GM18508 (cell line): ENCODE results near the gene MYOF.

ENCODE experiments used
- ATAC-seq: cut with Tn5 transposase; IDR thresholded peaks from one replicate; pipeline ENCODE4 v1.9.1; 2021; ENCODE audit warnings: moderate number of reproducible peaks; ENCODE audit not compliant: insufficient read depth, unreplicated experiment

The MYOF gene

GRCh38 chr10:93397020-93397419 lies 85.1 kb downstream of the MYOF start:
- ATAC-seq: no peak

- no peak for ATAC-seq
Measured at GRCh38 chr10:93393211-93393610, 88.9 kb downstream of the MYOF start.

- ATAC-seq: no peak
Measured at GRCh38 chr10:93392121-93392520, 90.0 kb downstream of the MYOF start.

- ATAC-seq: no peak
Measured at GRCh38 chr10:93390306-93391090, 91.6 kb downstream of the MYOF start.

GRCh38 chr10:93386631-93387369 lies 95.3 kb downstream of the MYOF start:
- no peak for ATAC-seq

GRCh38 chr10:93385345-93385744 lies 96.8 kb downstream of the MYOF start:
- ATAC-seq: no peak

GRCh38 chr10:93384006-93384405 lies 98.1 kb downstream of the MYOF start:
- ATAC-seq: no peak

- no peak for ATAC-seq
Measured at GRCh38 chr10:93383562-93383981, 98.6 kb downstream of the MYOF start.

- no peak for ATAC-seq
Measured at GRCh38 chr10:93379731-93380575, 102.2 kb downstream of the MYOF start.

- ATAC-seq: no peak
Measured at GRCh38 chr10:93378997-93379730, 103.0 kb downstream of the MYOF start.

GRCh38 chr10:93378039-93378438 lies 104.1 kb downstream of the MYOF start:
- no peak for ATAC-seq

- ATAC-seq: no peak
Measured at GRCh38 chr10:93376372-93377293, 105.5 kb downstream of the MYOF start.

- ATAC-seq: no peak
Measured at GRCh38 chr10:93370961-93371360, 111.2 kb downstream of the MYOF start.

GRCh38 chr10:93369588-93370164 lies 112.5 kb downstream of the MYOF start:
- no peak for ATAC-seq

- no peak for ATAC-seq
Measured at GRCh38 chr10:93368210-93368609, 113.9 kb downstream of the MYOF start.

- no peak for ATAC-seq
Measured at GRCh38 chr10:93367664-93368063, 114.5 kb downstream of the MYOF start.

- ATAC-seq: no peak
Measured at GRCh38 chr10:93364966-93365365, 117.2 kb downstream of the MYOF start.

GRCh38 chr10:93363891-93364648 lies 118.1 kb downstream of the MYOF start:
- no peak for ATAC-seq
